OCI-LY1 (cell line): ENCODE results near the gene HTT.

Source experiments
- H2AFZ ChIP-seq: fragments of 200-600 bp; sonication (generic), shearing (Covaris generic); 2 replicates; pipeline ENCODE4 v1.6.0; 2014; ENCODE audit warnings: antibody characterized with exemption, mild to moderate bottlenecking, low read length
- H3F3A ChIP-seq: fragments of 200-600 bp; sonication (generic), shearing (Covaris generic); 2 replicates; pipeline ENCODE4 v1.6.0; 2014; ENCODE audit warnings: mild to moderate bottlenecking, antibody characterized with exemption, low read length, moderate library complexity; ENCODE audit not compliant: insufficient read depth
- H3K27ac ChIP-seq: fragments of 200-600 bp; sonication (generic); 2 replicates; pipeline ENCODE4 v1.5.1; 2014; ENCODE audit warnings: low read length, mixed run types, mild to moderate bottlenecking, low read depth; ENCODE audit not compliant: poor library complexity, severe bottlenecking
- H3K27me3 ChIP-seq: fragments of 200-600 bp; sonication (generic); 2 replicates; pipeline ENCODE4 v1.6.0; 2014; ENCODE audit warnings: antibody characterized with exemption, mild to moderate bottlenecking, low read length, moderate library complexity; ENCODE audit not compliant: insufficient read depth
- H3K36me3 ChIP-seq: fragments of 200-600 bp; sonication (generic); 2 replicates; pipeline ENCODE4 v1.6.1; 2014; ENCODE audit warnings: mild to moderate bottlenecking, antibody characterized with exemption, low read length, moderate library complexity, mixed read lengths; ENCODE audit not compliant: insufficient read depth
- H3K4me1 ChIP-seq: fragments of 200-600 bp; sonication (generic); 2 replicates; pipeline ENCODE4 v1.5.1; 2014; ENCODE audit warnings: mild to moderate bottlenecking, low read length, moderate library complexity; ENCODE audit not compliant: insufficient read depth, severe bottlenecking
- H3K4me2 ChIP-seq: fragments of 200-600 bp; sonication (generic), shearing (Covaris generic); 2 replicates; pipeline ENCODE4 v1.6.1; 2014; ENCODE audit warnings: low read length
- H3K4me3 ChIP-seq: fragments of 200-600 bp; sonication (generic); 2 replicates; pipeline ENCODE4 v1.5.1; 2014; ENCODE audit warnings: low read length, low read depth, mild to moderate bottlenecking, mixed read lengths; ENCODE audit not compliant: poor library complexity, severe bottlenecking
- H3K79me2 ChIP-seq: fragments of 200-600 bp; shearing (Covaris generic); 2 replicates; pipeline ENCODE4 v1.6.1; 2016; ENCODE audit warnings: mixed run types, low read length, mixed read lengths; ENCODE audit not compliant: insufficient read depth
- H3K9ac ChIP-seq: fragments of 200-600 bp; sonication (generic), shearing (Covaris generic); 2 replicates; pipeline ENCODE4 v1.6.1; 2014; ENCODE audit warnings: mild to moderate bottlenecking, low read length, mixed read lengths
- H3K9me2 ChIP-seq: fragments of 200-600 bp; sonication (generic), shearing (Covaris generic); 2 replicates; pipeline ENCODE4 v1.6.1; 2014; ENCODE audit warnings: low read depth, mild to moderate bottlenecking, low read length, mixed read lengths
- H3K9me3 ChIP-seq: fragments of 200-600 bp; shearing (Covaris generic); 2 replicates; pipeline ENCODE4 v1.6.1; 2014; ENCODE audit warnings: low read length, mixed read lengths
- H4K20me1 ChIP-seq: fragments of 200-600 bp; sonication (generic), shearing (Covaris generic); 2 replicates; pipeline ENCODE4 v1.6.0; 2016; ENCODE audit warnings: mild to moderate bottlenecking, low read length; ENCODE audit not compliant: insufficient read depth
- EZH2 ChIP-seq: fragments of 200-600 bp; sonication (generic), shearing (Covaris generic); IDR thresholded peaks from 2 replicates; pipeline ENCODE4 v1.8.0; 2017; ENCODE audit warnings: borderline replicate concordance, mixed run types, mild to moderate bottlenecking, antibody characterized with exemption, low read length, moderate library complexity, mixed read lengths
- TF ChIP-seq, protein P1 (sequence below): fragments of 200-600 bp; sonication (generic), shearing (Covaris generic); IDR thresholded peaks from 2 replicates; pipeline ENCODE4 v1.5.1; 2017; ENCODE audit warnings: mild to moderate bottlenecking, antibody characterized with exemption, low read length, moderate library complexity, mixed read lengths

The HTT gene

GRCh38 chr4:3253808-3254207 lies 179.3 kb downstream of the HTT start:
- H3K36me3 ChIP-seq = no peaks in the 10 kb centered on the region
- H3K79me2 ChIP-seq = no peaks in the 10 kb centered on the region
- H3K27me3 ChIP-seq = no peaks in the 10 kb centered on the region
- TF ChIP-seq, protein P1, sequence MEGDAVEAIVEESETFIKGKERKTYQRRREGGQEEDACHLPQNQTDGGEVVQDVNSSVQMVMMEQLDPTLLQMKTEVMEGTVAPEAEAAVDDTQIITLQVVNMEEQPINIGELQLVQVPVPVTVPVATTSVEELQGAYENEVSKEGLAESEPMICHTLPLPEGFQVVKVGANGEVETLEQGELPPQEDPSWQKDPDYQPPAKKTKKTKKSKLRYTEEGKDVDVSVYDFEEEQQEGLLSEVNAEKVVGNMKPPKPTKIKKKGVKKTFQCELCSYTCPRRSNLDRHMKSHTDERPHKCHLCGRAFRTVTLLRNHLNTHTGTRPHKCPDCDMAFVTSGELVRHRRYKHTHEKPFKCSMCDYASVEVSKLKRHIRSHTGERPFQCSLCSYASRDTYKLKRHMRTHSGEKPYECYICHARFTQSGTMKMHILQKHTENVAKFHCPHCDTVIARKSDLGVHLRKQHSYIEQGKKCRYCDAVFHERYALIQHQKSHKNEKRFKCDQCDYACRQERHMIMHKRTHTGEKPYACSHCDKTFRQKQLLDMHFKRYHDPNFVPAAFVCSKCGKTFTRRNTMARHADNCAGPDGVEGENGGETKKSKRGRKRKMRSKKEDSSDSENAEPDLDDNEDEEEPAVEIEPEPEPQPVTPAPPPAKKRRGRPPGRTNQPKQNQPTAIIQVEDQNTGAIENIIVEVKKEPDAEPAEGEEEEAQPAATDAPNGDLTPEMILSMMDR = no peak
- no peak for TF ChIP-seq EZH2
- no peaks in the 10 kb centered on the region for H3K9me3 ChIP-seq
- H3K4me1 ChIP-seq = no peaks in the 10 kb centered on the region
- H3K4me3 ChIP-seq = no peak overlapping the region
- H3F3A ChIP-seq = no peaks in the 10 kb centered on the region
- H3K9me2 ChIP-seq = no peaks in the 10 kb centered on the region
- no peak overlapping the region for H2AFZ ChIP-seq
- H3K4me2 ChIP-seq = no peak overlapping the region
- no peaks in the 10 kb centered on the region for H4K20me1 ChIP-seq
- H3K9ac ChIP-seq = no peak overlapping the region
- no peak overlapping the region for H3K27ac ChIP-seq

GRCh38 chr4:3254302-3255131 lies 180.0 kb downstream of the HTT start:
- Histone ChIP-seq H3K9me3 (no peaks in the 10 kb centered on the region), H3K9ac (no peak overlapping the region), H3K4me3 (no peak overlapping the region), H3K27ac (no peak overlapping the region), H3K4me1 (no peaks in the 10 kb centered on the region), H3K79me2 (no peaks in the 10 kb centered on the region), H3K36me3 (no peaks in the 10 kb centered on the region), H3K4me2 (no peak overlapping the region), H3F3A (no peaks in the 10 kb centered on the region), H3K9me2 (no peaks in the 10 kb centered on the region), H4K20me1 (no peaks in the 10 kb centered on the region), H2AFZ (no peak overlapping the region), H3K27me3 (no peaks in the 10 kb centered on the region)
- TF ChIP-seq EZH2 = no peak
- TF ChIP-seq, protein P1 = no peak

GRCh38 chr4:3255611-3256186 lies 181.2 kb downstream of the HTT start:
- no peaks in the 10 kb centered on the region for H3K27me3 ChIP-seq
- no peaks in the 10 kb centered on the region for H3K79me2 ChIP-seq
- H4K20me1 ChIP-seq = no peaks in the 10 kb centered on the region
- no peaks in the 10 kb centered on the region for H3K9me3 ChIP-seq
- no peaks in the 10 kb centered on the region for H3K36me3 ChIP-seq
- no peak overlapping the region for H2AFZ ChIP-seq
- no peak overlapping the region for H3K4me2 ChIP-seq
- no peaks in the 10 kb centered on the region for H3K9me2 ChIP-seq
- TF ChIP-seq, protein P1 = no peak
- TF ChIP-seq EZH2 = no peak
- no peaks in the 10 kb centered on the region for H3K4me1 ChIP-seq
- no peak overlapping the region for H3K27ac ChIP-seq
- H3F3A ChIP-seq = no peaks in the 10 kb centered on the region
- H3K4me3 ChIP-seq = no peak overlapping the region
- H3K9ac ChIP-seq = no peak overlapping the region
